GM12873 (cell line): Measurements from ENCODE around the gene JMJD1C.

Source experiments
- CTCF ChIP-seq: IDR thresholded peaks from 2 replicates; pipeline ENCODE4 v1.5.1; 2012; ENCODE audit warnings: low read depth, mild to moderate bottlenecking, moderate library complexity, low read length, control low read depth; ENCODE audit not compliant: insufficient read depth; ENCODE audit errors: missing control alignments

Gene JMJD1C

DNA sequence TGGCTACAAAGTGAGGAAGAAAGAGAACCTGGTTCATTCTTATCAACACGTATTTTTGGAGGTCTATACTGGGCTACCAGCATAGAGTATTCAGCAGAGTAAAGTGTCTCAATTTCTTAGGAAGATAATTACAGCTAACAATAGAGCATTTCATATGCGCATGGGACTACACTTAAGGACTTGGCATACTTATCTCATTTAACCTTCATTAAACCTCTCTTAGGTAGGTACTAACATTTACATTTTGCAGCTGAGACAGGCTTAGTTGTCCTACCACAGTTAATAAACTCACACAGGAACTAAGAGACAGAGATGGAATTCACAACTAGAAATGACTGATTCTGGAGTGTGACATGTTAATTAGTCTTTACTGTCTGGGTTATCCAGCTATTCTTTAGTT is 266.1 kb downstream of the JMJD1C start:
- no peak for TF ChIP-seq CTCF

- no peak for TF ChIP-seq CTCF
These were observed 268.3 kb downstream of the JMJD1C start for GRCh38 chr10:63197344-63198092.

- no peak for TF ChIP-seq CTCF
These were observed 273.0 kb downstream of the JMJD1C start for GRCh38 chr10:63192826-63193225.

DNA sequence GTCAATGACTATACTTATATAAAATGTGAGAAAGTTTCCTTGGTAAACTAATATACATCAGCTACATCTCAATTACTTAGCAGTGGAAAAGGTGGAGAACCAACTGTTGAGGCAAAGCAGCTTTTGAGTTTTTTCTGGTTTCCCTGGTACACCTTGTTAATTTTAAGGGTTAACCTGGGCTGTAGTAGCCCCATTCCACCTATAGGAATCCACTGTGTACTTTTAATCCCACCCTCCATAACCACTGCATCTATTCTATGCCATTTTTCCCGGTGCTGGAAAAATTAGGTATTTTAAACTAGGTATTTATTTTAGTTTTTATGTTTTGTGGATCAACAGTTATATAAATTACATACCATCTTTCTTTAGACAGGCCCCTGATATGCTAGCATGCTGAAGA is 290.2 kb downstream of the JMJD1C start:
- no peak for TF ChIP-seq CTCF

DNA sequence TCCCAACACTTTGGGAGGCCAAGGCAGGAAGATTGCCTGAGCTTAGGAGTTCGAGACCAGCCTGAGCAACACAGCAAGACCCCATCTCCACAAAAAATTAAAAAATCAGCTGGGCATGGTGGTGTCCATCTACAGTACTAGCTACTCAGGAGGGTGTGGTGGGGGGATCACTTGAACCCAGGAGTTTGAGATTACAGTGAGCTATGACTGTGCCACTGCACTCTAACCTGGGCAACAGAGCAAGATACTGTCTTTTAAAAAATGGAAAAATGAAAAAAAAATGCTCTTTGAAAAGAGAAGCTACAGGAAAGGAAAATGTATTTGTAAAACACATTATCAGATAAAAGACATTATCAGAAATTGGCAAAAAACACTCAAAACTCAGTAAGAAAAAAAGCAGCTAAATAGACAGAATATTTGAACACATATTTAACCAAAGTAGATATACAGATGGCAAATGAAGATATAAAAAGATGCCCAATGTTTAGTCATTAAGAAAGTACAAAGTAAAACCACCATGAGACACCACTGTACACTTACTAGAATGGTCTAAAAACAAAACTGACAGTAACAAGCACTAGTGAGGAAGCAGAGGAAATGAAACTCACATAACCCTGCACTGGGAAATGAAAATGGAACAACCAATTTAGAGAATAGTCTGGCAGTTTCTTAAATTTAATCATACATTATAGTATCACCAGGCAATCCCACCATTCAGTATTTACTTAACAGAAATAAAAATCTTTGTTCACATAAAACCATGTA is 292.1 kb downstream of the JMJD1C start:
- TF ChIP-seq CTCF, result no peak

DNA sequence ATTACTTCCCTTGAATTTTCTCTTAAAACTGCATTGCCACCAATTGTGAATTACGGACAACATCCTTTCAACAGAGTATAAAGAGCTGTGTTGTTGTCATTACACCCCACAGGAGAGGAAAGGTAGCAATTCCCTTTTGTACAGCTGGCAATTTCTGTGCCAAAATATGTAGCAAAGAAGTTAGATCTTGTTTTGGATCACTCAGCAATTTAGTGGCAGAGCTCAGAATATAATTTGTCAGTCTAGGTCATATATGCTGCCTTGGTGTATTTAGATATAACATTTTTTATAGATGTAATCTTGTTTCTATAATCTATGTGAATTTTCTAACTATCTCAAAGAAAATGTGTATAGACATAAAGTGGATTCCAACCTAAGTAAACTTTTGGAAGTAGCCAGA is 293.9 kb downstream of the JMJD1C start:
- TF ChIP-seq CTCF, result no peak

DNA sequence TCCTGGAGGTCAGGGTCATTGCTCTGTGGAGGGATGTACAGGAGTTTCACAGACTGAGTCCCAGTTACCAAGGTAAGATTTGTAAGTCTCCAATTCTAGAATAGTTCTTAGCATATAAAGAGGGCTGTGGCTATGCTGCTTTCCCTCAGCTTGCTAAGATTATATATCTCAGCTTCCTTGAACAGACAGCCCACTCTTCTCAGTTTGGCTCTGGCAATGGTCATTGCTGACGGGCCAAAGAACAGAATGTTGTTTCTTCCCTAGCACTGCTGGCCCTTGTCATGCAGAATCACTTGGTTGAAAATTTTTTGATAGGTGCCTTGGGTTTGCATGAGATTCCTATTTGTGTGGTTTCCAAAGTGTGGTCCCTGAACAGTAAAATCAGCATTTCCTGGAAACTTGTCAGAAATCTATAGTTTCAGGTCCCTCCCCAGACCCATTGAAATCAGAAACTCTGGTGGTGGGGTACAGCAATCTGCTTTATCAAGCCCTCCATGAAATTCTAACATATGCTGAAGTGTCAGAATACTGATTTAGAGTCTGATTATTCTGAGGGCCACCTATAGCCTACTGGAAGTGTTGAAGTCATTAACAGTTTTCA is 294.4 kb downstream of the JMJD1C start:
- no peak for TF ChIP-seq CTCF
